ENCODE results near the gene ANKRD27.
"Not testable (repeated sequence)": the region's sequence is repeated elsewhere in the genome, so short reads cannot be mapped to it uniquely, and the experiment has no call there.

- TF ChIP-seq EZH2 (IDR thresholded peaks at IDR 0.05; ENCODE audit: borderline replicate concordance, insufficient read depth, low read depth, low read length, poor library complexity, severe bottlenecking); CTCF (IDR thresholded peaks at IDR 0.05): not testable (repeated sequence)
Measured at GRCh38 chr19:32652331-32652730, 22.6 kb downstream of the ANKRD27 start.
